ENCODE data around the gene MYO10.

- TF ChIP-seq POLR2A (IDR thresholded peaks at IDR 0.05), result no peak
- TF ChIP-seq CTCF (IDR thresholded peaks at IDR 0.05), result no peak
Measured at GRCh38 chr5:16918156-16918555, 17.9 kb downstream of the MYO10 start.
